ENCODE data around the gene PDXK.

GRCh38 chr21:43800124-43800523 is 81.2 kb downstream of the PDXK start:
- TF ChIP-seq CTCF (IDR thresholded peaks at IDR 0.05) (no peak), POLR2A (IDR thresholded peaks at IDR 0.05) (no peak)
